HG02884 (cell line): ENCODE data around the gene SPRED2.

Experiments used
- ATAC-seq: cut with Tn5 transposase; IDR thresholded peaks from one replicate; pipeline ENCODE4 v1.9.1; 2021; ENCODE audit warnings: mild to moderate bottlenecking, moderate library complexity; ENCODE audit not compliant: unreplicated experiment

SPRED2 gene

GRCh38 chr2:65369980-65370379 lies 62.4 kb downstream of the SPRED2 start:
- ATAC-seq, result no peak

- no peak for ATAC-seq
These were observed 62.8 kb downstream of the SPRED2 start for GRCh38 chr2:65369574-65369973.

DNA sequence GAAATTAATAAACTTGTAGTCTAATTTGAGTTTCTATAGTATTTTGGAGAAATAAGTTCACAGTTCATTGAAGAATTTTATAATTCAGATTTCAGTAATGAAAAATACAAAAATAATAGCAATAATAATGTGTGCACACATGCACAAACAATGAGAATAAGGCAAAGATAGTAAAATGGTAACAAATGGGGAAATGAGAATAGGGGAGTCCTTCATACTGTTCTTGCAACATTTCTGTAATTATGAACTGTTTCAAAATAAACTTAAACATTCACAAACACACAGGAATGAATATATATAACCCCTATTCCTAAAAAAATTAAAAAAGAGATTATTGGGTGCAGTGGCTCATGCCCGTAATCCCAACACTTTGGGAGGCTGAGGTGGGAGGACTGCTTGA lies 63.9 kb downstream of the SPRED2 start:
- ATAC-seq, result no peak

DNA sequence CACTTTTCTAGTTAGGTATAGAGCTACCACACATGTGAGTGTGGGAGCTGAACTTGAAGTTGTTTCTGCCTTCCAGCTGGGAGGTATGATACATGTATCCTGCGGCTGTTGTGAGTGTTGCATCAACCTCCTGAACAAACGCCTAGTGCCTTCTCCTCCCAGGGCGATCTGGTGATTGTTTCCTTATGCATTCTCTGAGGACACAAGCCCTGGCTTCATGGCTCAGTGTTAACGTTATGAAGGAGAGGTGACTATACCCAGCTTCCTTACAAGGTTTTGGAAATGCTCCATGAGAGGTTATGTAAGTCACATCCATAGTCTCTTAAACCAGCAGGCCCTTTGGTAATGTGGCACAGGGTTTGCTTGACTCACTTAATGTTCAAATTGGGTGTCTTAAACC lies 64.9 kb downstream of the SPRED2 start:
- ATAC-seq, result no peak

GRCh38 chr2:65366595-65367125 lies 65.7 kb downstream of the SPRED2 start:
- ATAC-seq, result peak; percentile 53

- ATAC-seq, result peak; percentile 34
These were observed 67.2 kb downstream of the SPRED2 start for GRCh38 chr2:65364986-65365733.

GRCh38 chr2:65363879-65364666 lies 68.3 kb downstream of the SPRED2 start:
- no peak for ATAC-seq

- no peak for ATAC-seq
These were observed 70.8 kb downstream of the SPRED2 start for GRCh38 chr2:65361623-65362022.

DNA sequence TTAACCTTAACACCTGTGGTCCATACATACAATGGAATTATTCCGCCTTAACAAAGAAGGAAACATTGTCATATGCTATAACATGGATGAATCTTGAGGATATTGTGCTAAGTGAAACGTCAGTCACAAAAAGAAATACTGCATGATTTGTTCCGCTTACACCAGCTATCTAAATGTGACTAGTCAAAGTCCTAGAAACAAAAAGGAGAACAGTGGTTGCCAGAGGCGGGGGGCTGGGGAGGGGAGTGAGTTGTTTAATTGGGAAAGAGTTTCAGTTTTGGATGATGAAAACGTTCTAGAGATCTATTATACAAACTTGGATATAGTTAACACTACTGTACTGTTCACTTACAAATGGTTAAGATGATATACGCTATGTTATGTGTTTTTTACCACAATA lies 72.0 kb downstream of the SPRED2 start:
- no peak for ATAC-seq

DNA sequence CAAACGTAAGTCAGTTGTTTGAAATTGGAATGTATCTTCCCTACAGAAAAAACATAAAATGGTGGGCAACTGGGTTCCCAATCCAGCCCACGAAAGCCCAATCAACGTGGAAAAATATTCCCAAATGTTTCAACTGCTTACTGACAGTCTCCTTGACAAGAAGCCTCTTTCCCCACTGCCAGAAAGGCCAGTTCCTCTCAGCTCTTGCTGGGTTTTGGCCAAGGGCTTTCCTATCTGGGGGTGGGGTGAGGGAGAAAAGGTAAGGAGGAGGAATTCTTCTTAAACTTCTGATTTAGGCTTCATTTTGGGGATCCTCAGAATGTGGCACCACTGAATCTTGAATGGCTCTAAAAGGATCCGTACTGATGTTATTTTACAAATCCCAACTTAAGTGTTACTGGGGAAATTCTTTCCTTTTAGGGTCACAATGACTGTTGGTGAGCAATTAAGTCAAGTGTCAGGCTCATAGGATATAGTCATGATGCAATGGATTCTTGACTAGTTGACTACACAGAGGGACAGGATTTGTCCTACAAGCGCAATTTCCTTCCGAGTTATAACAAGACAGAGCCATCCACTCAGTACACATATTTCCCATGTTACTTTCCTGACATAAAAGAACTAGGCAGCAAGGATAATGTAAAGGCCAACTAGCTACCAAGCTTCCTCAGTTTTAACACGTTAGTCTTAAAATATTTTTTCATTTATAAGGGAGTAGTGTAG lies 73.6 kb downstream of the SPRED2 start:
- ATAC-seq, result no peak

GRCh38 chr2:65357959-65358294 lies 74.5 kb downstream of the SPRED2 start:
- ATAC-seq, result peak; percentile 84

DNA sequence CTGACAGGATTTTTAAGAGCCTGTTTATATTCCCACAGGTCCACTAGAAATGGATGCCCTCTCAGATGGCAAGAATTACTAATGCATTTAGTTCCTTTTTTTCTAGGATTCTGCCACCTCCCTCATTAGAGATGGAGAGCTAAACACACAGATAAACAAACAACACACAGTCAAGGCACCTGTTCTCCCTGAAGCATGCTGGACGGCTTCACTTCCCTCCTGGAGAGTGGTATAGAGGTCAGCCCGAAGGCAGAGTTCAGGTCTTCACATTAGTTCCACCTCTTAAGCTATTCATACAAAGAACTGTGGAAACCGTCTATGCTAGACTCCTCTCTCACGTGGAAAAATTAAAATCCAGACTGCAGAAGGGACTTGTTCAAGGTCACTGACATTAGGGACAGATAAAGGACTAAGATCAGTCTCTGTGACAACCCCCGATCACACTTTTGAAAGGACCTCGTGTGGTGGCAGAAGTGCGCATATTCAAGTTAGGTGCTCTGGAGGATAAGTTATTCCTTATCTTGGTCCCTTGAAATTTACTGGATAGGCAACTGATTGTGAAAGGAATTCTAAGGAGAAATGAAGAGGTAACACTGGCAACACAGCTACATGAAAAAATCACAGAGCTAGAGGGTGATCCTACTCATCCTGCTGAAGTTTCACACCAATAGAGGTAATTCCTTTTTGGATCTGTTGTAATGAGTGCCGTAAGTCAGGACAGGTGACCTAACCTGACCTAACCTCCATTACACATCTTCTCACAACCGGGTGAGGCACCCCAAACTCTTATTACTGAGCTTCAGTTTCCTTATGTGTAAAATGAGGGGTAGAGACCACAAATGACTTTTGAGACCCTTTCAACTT lies 75.1 kb downstream of the SPRED2 start:
- peak; percentile 32 for ATAC-seq

GRCh38 chr2:65355186-65355831 lies 77.1 kb downstream of the SPRED2 start:
- no peak for ATAC-seq

- ATAC-seq, result no peak
These were observed 77.6 kb downstream of the SPRED2 start for GRCh38 chr2:65354773-65355172.

GRCh38 chr2:65353927-65354326 lies 78.5 kb downstream of the SPRED2 start:
- no peak for ATAC-seq

DNA sequence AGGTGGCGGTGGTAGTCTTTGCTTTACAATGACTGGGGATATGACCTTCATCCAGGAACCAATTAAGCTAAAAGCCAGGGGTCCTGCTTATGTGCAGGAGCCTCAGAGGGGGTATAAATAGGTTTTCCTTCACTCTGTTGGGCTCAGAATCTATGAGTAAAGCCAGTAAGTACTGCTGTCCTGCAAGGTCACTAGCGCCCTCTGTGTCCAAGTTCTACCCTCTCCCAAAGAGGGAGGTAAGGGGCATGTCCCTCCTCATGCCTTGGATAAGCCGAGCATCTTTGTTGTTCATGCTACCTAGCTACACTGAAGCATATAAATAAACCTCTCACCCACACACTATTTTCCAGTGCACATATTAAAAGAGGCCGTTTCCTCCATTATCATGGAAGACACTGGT lies 79.4 kb downstream of the SPRED2 start:
- ATAC-seq, result no peak

- ATAC-seq, result no peak
These were observed 80.3 kb downstream of the SPRED2 start for GRCh38 chr2:65351948-65352595.

DNA sequence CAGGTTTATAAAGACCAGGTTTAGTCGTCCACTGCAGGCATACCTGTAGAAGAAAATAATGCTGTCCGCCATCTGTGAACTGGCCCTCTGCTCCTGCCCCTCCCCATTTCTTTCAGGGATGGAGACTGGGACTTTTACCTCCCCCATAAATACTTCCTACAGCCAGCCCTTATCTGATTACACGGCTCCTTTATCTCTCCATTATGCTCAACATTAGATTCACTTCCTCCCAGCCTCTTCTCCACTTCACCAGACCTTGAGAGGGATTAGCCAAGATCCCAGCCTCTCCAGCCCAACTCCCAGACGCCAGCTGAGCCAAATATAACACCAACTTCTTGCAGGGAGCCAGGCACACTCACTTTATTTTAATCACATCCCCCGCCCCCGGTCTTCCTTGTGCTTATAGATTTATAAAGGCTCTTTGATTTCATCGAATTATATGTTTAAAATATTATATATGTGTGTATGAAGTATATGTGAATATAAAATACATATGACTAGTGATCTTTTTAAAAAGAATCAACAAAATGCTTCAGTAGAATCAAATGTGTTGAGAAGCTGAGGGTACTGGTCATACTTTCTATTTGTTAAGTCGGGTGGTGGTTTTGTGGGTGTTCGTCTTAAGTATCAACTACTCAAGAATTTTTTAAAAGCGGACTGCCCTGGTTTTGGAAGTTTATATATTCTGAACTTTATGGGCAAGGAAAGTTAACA lies 81.0 kb downstream of the SPRED2 start:
- no peak for ATAC-seq

DNA sequence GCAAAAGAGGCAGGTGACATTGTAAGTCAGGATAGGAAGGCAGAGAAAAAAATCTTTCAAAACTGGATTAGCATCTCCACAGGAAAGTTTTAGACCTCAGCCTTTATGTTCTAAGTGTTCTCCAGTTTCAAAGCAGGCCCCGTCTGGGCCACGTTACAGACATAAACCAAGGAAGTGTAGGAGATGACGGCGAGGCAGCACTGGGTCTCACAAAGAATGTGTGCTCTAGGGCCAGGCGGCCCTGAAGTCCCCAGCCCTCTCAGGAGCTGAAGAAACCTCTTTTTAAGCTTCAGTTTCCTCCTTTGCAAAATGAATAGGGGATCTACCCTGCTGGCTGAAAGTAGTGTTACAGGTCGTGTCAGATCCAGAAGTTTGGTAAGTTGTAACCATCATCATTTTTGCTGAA lies 81.7 kb downstream of the SPRED2 start:
- ATAC-seq, result peak; percentile 63
